GM18520 (cell line): Measurements from ENCODE around the gene DNAJC22.
"Not testable (repeated sequence)": the region's sequence is repeated elsewhere in the genome, so short reads cannot be mapped to it uniquely, and the experiment has no call there.

Source experiments
- ATAC-seq: cut with Tn5 transposase; IDR thresholded peaks from one replicate; pipeline ENCODE4 v1.9.1; 2021; ENCODE audit not compliant: unreplicated experiment

DNAJC22 gene

DNA sequence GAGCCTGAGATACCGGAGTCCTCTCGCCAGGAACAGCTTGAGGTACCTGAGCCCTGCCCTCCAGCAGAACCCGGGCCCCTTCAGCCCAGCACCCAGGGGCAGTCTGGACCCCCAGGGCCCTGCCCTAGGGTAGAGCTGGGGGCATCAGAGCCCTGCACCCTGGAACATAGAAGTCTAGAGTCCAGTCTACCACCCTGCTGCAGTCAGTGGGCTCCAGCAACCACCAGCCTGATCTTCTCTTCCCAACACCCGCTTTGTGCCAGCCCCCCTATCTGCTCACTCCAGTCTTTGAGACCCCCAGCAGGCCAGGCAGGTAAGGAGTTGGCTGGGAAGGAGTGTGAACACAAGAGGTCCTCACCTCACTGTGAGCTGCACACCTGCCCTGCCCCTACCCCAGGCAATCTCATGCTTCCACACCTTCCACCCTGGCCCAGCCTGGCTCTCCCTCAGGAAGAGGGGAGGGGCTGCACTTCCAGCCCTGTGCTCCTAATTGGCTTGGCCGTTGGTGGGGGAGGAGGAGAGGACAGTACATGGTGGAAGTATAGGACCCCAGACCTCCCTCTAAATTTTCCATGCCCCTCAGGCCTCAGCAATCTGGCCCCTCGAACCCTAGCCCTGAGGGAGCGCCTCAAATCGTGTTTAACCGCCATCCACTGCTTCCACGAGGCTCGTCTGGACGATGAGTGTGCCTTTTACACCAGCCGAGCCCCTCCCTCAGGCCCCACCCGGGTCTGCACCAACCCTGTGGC, 15.9 kb upstream of the DNAJC22 start:
- ATAC-seq, result no peak

DNA sequence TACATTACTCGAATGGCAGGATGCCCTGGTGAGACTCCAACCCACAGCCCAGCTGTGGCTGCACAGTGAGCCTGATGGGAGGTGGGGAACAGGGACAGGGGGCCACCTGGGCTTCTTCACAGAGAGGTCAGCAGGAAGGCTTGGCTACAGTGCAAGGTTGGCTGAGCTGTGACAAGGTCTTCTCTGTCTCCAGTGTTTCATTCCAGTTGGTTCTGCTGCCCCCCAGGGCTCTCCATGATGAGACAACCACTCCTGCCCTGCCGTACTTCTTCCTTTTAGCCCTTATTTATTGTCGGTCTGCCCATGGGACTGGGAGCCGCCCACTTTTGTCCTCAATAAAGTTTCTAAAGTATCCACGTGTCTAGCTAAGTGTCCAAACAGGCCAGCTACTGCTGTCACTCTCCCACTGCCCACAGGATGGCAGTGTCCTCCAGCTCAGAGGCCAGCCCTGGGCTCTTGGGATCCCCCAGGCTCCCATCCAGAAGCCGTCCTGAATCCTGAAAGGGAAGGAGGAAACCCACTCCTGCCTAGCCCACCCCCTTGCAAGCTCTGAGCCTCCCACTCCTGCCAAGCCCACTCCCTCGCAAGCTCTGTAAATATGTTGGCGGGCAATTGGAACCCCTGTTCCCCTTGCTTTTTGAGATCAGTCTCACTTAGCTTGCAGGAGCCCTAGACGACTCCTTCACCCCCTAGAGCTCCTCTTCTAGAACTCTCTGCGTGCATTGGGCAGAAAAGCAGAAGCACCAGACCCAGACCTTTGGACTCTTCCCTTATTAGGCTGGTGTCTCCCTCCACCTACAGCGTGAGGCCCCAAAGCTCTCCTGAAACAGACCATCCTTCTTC, 15.1 kb upstream of the DNAJC22 start:
- ATAC-seq, result no peak

GRCh38 chr12:49332441-49332861, 14.2 kb upstream of the DNAJC22 start:
- ATAC-seq, result no peak

- no peak for ATAC-seq
Observed at GRCh38 chr12:49332891-49333371, 13.8 kb upstream of the DNAJC22 start.

DNA sequence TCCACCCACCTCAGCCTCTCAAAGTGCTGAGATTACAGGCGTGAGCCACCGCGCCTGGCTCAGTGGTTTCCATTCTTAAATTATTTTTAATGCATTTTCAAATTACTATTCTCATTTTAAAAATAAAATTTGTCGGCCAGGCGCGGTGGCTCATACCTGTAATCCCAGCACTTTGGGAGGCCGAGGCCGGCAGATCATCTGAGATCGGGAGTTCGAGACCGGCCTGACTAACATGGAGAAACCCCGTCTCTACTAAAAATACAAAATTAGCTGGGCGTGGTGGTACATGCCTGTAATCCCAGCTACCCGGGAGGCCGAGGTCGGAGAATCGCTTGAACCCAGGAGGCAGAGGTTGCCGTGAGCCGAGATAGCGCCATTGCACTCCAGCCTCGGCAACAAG, 12.9 kb upstream of the DNAJC22 start:
- ATAC-seq, result not testable (repeated sequence)

DNA sequence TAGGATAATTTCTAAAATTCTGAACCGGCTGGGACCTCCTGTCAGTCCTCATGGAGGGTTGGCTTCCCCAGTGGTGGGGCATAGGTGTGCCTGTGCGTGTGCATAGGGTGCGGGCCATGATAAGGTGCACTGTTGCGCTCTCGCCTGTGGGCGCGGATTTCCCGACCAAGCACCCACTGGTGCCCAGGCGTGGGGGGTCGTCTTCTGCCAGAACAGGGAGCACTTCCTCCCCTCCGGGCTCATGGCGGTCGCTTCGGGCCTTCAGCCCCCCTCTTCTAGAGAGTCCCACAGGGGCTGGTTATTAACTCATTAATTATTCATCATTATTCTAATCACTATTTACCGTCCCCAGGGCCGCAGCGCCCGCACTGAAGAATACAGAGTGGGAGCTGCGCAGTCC, 12.5 kb upstream of the DNAJC22 start:
- ATAC-seq, result no peak

- ATAC-seq, result no peak
Observed at GRCh38 chr12:49334681-49335080, 12.0 kb upstream of the DNAJC22 start.

DNA sequence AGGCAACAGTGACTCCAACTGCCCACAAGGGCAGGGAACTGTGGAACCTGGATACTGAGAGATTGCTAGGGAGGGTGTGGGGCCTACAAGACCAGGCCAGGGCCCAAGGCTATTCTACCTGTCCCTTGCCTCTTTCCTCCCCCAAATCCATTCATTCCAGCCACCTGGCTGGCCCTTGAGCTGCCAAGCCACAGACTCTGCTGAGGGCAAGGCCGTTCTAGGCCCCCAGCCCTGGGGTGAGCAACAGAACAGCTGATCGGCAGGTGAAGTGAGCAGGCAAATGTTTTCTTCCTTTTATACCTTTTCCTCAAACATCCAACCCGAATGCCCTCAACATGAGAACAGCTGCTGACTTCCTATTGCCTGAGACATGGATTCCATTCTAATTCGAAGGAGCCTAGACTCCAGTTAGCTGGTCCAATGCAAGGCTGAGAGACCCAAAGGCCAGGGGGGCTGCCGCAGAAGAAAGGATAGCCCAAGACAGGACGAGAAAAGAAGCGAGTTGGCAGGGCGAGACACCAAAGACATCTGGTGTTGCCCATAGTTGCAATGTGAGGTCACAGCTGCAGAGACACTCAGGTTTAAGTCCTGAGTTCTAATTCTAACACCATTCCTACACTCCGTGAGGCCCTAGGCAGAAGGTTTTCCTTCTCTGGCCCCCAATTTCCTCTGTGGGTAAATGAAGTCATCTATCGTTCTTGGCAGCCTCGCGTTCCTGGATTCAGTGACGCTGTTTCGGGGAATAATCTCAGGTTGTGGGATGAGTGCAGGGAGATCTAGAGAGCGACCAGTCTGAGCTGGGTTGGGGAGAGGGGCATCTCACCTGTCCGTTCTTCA, 11.4 kb upstream of the DNAJC22 start:
- ATAC-seq, result no peak

DNA sequence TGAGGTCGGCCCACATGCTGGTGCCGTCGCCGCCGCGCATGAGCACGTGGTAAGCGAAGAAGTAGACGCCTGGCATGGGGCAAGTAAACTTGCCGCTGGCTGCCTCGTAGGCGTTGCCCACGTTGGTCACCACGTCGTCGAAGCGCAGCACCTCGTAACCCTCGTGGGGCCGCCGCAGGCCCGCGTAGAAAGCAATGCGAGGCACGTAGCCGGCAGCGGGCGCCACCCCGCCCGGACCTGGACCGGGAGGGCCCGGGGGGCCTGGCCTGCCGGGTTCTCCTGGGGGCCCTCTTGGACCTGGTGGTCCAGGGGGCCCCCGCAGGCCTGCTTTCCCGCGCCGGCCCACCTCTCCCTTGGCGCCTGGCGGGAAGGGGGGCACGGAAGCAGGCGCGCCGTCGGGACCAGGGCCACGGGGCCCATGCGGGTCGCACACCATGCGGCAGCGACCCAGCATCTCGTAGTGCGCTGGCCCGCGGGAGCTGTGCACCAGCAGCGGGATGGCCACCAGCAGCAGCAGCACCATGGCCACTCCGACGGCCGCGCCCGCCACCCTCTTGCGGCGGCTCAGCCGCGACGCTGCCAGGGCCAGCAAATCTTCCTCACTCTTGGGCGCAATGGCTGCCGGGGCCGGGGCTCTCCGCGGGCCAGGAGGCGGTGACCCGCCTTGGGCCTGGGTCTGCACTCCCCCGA, 10.6 kb upstream of the DNAJC22 start:
- no peak for ATAC-seq

- peak; percentile 66 for ATAC-seq
Observed at GRCh38 chr12:49336645-49337584, 9.8 kb upstream of the DNAJC22 start, which contains the start of gene C1QL4. Gene C1QL4, minus strand, starts transcription at chr12:49337188. Its CDS starts 711 bp downstream, at chr12:49336477.

DNA sequence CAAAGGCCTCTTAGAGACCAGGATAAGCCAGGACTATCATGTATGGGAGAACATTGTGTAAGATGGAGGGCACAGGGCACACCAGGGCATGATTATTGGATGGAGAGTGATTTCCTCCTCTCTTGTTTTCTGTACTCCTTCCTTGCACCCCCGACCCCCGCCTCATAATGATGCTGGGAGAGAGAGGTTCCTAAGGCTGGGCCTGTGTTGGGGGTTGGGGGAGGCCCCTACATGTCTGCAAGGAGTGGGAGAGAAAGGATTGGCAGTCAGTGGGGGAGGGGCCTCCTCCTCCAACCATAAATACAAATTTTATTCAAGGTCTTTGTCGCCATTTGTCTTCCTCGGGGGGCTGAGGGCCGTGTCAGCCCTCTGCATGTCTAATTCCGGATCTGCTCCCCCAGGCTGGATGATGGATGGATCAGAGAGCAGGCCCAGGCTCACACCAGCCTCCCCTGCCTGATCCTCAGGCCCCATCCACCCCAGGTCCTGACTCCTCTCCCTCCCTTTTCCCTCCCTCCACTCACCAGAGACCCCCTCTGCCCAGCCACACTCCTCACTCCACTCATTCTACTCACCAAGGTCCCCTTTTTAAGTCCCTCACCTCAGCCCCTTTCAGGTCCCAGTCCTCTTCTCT, 7.7 kb upstream of the DNAJC22 start:
- ATAC-seq, result no peak

GRCh38 chr12:49339464-49339861, 7.2 kb upstream of the DNAJC22 start:
- no peak for ATAC-seq

GRCh38 chr12:49340095-49340870, 6.4 kb upstream of the DNAJC22 start:
- no peak for ATAC-seq

DNA sequence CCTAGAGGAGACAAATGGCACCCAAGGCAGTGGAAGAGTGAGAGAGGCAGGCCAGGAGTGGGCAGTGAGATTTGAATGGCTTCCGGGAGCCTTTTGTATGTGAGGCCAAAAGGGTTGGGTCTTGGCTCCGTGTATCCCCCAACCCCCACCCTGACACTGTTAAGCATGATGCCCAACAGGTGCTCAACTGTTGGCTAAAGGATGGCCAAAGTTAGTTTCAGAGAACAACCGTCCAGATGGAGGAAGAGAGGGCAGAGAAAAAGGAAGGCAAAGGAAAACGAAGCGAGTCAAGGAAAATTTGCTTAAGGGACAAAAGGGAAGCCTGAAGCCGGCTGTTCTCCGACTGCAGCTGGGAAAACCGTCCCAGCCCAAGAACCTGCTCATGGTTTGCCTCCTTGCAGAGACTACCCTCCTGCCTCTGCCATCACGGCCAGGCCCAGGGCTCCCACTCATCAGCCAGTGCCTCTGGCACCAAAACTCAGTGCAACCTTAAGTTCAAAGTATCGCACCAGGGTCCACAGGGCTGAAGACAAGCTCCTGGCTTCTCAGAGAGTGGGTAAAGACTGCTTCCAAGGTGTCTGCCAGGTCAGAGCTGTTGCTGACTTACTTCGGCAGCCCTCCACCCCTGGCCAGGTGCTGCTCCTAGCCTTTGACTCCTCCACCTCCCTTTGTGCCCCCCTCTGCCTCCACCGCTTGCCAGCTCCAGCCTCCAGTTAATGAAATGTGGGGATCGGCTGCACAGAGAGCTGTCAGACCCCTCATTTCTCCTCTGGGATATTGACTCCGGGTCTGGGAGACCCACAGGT, 5.5 kb upstream of the DNAJC22 start:
- no peak for ATAC-seq

- no peak for ATAC-seq
Observed at GRCh38 chr12:49341777-49342065, 5.0 kb upstream of the DNAJC22 start.

DNA sequence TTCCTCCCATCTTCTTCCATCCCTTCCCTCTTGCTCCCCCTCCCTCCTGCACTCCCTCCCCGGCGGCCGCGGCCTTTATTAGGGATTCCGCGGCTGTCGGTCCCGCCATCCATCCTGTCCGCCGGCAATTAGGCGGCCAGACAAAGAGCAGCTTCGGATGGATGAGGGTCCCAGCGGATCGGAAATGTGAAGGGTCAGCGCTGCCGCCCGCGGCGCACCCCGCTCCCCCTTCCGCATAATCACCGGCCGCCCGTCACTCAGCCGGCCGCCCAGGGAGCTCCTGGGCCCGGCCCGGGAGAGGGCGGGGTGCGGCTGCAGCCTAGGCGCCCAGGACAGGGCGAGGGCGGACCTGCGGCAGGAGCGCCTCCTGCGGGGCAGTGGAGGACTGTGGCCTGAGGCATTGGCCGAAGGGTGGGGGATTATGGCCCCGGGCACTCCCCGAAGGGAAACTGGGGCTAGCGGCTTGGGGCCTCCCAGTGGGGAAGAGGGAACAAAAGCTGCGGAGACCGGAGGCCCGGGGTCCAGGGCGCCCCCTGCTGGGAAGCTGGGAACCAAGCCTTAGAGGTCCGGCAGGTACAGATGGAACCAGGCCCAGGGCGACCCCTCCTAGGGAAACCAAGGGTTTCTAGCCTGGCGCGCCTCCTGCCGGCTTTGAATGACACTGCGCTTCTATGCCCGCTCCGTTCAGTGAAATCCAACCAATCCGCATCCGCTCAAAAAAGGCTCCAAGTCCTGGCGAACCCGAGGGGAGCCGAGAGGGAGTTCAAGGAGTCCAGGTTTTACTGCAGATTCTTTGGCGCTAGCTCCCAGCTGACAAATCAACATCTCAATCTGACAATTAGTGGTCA, 4.4 kb upstream of the DNAJC22 start:
- peak; percentile 61 for ATAC-seq
